T-helper 1 cell treated with Interleukin-12 subunit alpha and Interleukin-12 subunit beta and Interleukin-4 antibody, amounts not matched to agents 30 μg/mL and 1 μg/mL, for 36 hours (primary cell): Measurements from ENCODE around the gene TBX10.

Experiments
- H3K27ac Mint-ChIP-seq: one replicate; pipeline ENCODE4 v1.8.0; 2021; ENCODE audit warnings: mild to moderate bottlenecking, mixed read lengths
- H3K27me3 Mint-ChIP-seq: one replicate; pipeline ENCODE4 v1.8.0; 2021; ENCODE audit warnings: low read depth, mixed read lengths
- H3K36me3 Mint-ChIP-seq: one replicate; pipeline ENCODE4 v1.8.0; 2021; ENCODE audit warnings: low read depth, mixed read lengths
- H3K4me1 Mint-ChIP-seq: one replicate; pipeline ENCODE4 v1.8.0; 2021; ENCODE audit warnings: low read depth, mixed read lengths
- H3K4me3 Mint-ChIP-seq: one replicate; pipeline ENCODE4 v1.8.0; 2021; ENCODE audit warnings: mild to moderate bottlenecking, moderate library complexity, mixed read lengths
- H3K9me3 Mint-ChIP-seq: one replicate; pipeline ENCODE4 v1.8.0; 2021; ENCODE audit warnings: mixed read lengths

Gene TBX10

GRCh38 chr11:67583247-67584204 lies 56.0 kb downstream of the TBX10 start, which contains the start of gene GSTP1:
GSTP1 (plus strand) TSS chr11:67583812; CDS start chr11:67583844, 32 bp downstream.
- Mint-ChIP-seq H3K9me3 (peaks cover 9% of the 10 kb centered on the region), H3K27me3 (peaks cover 27% of the 10 kb centered on the region), H3K4me3 (peak within 1 kb of the TSS; percentile 97), H3K4me1 (peaks cover 41% of the 10 kb centered on the region), H3K36me3 (peaks cover 24% of the 10 kb centered on the region), H3K27ac (peak within 1 kb of the TSS; percentile 94)

DNA sequence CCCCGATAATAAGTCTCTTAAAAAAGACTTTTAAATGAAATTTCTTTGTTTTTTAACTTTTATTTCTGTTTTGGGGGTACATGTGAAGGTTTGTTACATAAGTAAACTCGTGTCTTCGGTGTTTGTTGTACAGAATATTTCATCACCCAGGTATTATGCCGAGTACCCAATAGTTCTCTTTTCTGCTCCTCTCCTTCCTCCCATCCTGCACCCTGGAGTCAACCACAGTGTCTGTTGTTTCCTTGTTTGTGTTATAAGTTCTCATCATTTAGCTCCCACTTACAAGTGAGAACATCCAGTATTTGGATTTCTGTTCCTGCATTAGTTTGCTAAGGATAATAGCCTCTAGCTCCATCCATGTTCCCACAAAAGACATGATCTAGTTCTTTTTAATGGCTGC lies 57.6 kb downstream of the TBX10 start:
- peak overlapping the region; percentile 68 for H3K4me3 Mint-ChIP-seq
- H3K36me3 Mint-ChIP-seq, result peaks cover 15% of the 10 kb centered on the region
- H3K9me3 Mint-ChIP-seq, result peaks cover 5% of the 10 kb centered on the region
- H3K27ac Mint-ChIP-seq, result peak overlapping the region; percentile 26
- H3K27me3 Mint-ChIP-seq, result peaks cover 27% of the 10 kb centered on the region
- peaks cover 38% of the 10 kb centered on the region for H3K4me1 Mint-ChIP-seq

- Mint-ChIP-seq H3K4me3 (peak overlapping the region; percentile 4), H3K9me3 (peaks cover under 1% of the 10 kb centered on the region), H3K4me1 (peaks cover 38% of the 10 kb centered on the region), H3K27me3 (peaks cover 27% of the 10 kb centered on the region), H3K36me3 (peaks cover 10% of the 10 kb centered on the region), H3K27ac (no peak overlapping the region)
Measured at GRCh38 chr11:67581469-67581868, 58.1 kb downstream of the TBX10 start.
